ENCODE results near the gene IPPK. TPM values are rescaled to one million over a fixed set of nuclear protein-coding genes. Genes with fewer than 3 reads are reported as not detected.

Gene IPPK
- total and polyA plus RNA-seq, 9 donors = 6.2 to 9.2 (median 7.6) TPM

DNA sequence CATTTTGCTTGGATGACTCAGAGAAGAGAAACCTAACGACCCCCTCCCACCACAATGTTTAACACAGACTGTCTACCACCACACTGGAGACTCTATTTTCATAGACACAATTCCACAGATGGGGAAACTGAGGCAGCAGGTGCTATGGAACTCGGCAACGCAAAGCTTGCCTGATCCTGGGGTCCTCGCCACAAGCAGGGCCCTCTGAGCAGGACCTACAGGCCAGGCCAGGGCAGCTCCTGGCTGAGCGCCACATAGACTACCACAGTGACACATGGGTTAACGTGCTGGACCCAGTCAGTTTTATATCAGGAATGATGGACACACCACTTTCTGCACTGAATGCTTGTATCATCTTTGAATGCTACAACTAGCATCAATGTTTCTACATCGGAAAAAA, 11.8 kb downstream of the IPPK start:
- H3K4me1 ChIP-seq (ENCODE audit: control insufficient read depth, insufficient read depth, low read length) = peaks cover 4% of the 10 kb centered on the region
- H3K4me3 ChIP-seq (ENCODE audit: low read length) = no peak overlapping the region
- peaks cover 31% of the 10 kb centered on the region for H3K36me3 ChIP-seq (ENCODE audit: control insufficient read depth, insufficient read depth, low read length)
- H3K27ac ChIP-seq (ENCODE audit: low read length) = no peak overlapping the region
- WGBS (ENCODE audit: insufficient coverage) = 96% methylated on average over 4 of the region's 7 CpGs
- no peak for DNase-seq
- H3K9me3 ChIP-seq (replicated peaks; ENCODE audit: control insufficient read depth, low read depth, low read length) = no peaks in the 10 kb centered on the region
- no peaks in the 10 kb centered on the region for H3K27me3 ChIP-seq (ENCODE audit: control insufficient read depth, insufficient read depth, low read length)

DNA sequence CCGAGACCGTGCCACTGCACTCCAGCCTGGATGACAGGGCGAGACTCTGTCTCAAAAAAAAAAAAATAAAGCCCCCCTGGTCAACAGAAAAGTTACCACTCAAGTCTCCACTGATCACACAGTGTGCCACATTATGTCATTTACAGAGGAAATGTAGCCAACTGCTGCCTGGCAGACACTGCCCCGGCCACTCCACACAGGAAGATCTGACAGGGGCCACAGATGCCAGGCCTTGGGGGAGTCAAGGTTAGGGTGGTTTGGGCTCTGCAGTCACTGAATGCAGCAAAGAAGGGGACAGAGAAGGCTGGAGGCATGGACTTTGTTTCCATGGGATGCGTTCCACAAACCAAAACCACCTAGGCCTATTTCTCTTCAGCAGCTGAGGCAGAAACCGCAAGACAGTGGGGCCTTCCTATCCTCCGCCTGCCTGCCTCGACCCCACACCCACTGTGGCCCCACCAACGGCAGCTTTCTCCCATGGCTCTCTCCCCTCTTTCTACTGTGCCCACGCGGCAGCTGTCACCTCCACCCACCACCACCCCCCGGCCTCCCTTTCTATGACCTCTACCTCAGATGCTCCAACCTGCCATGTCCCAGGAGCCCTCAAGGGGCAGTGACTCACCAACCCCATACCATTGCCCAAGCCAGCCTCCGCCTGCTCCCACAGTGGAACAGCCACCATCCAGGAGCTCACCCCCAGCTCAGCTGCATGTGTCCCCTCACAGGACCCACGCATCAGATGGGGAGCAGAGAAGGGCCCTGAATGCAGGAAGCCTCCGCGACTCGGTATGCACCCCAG, 12.4 kb downstream of the IPPK start:
- Histone ChIP-seq H3K36me3 (ENCODE audit: control insufficient read depth, insufficient read depth, low read length) (peaks cover 35% of the 10 kb centered on the region), H3K27me3 (ENCODE audit: control insufficient read depth, insufficient read depth, low read length) (no peaks in the 10 kb centered on the region), H3K9me3 (replicated peaks; ENCODE audit: control insufficient read depth, low read depth, low read length) (no peaks in the 10 kb centered on the region), H3K4me3 (ENCODE audit: low read length) (no peak overlapping the region), H3K27ac (ENCODE audit: low read length) (no peak overlapping the region), H3K4me1 (ENCODE audit: control insufficient read depth, insufficient read depth, low read length) (peaks cover 4% of the 10 kb centered on the region)
- WGBS (ENCODE audit: insufficient coverage) = 88% methylated on average over 12 of the region's 17 CpGs
- DNase-seq = no peak

DNA sequence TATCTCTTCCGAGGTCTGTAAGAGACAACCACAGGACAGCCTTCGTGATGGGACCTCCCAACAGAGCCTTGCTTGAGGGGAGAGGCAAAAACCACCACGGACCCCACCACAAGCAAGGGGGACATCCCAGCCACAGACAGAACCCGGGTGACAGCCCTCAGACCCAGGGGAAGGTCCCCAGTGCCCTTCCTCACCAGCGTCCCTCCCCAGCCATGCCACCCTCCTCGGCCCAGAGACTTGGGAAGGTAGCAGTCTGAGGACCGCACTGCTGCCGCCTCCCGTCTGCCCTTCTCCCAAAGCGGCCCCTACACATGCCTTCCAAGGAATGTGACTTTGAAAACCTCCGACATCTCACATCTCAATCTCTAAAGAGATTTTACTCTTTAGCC, 13.4 kb downstream of the IPPK start:
- peaks cover 35% of the 10 kb centered on the region for H3K36me3 ChIP-seq (ENCODE audit: control insufficient read depth, insufficient read depth, low read length)
- no peak overlapping the region for H3K27ac ChIP-seq (ENCODE audit: low read length)
- no peak for DNase-seq
- peaks cover 4% of the 10 kb centered on the region for H3K4me1 ChIP-seq (ENCODE audit: control insufficient read depth, insufficient read depth, low read length)
- no peaks in the 10 kb centered on the region for H3K27me3 ChIP-seq (ENCODE audit: control insufficient read depth, insufficient read depth, low read length)
- H3K9me3 ChIP-seq (replicated peaks; ENCODE audit: control insufficient read depth, low read depth, low read length) = no peaks in the 10 kb centered on the region
- 94% methylated on average over 4 of the region's 11 CpGs for WGBS (ENCODE audit: insufficient coverage)
- no peak overlapping the region for H3K4me3 ChIP-seq (ENCODE audit: low read length)

DNA sequence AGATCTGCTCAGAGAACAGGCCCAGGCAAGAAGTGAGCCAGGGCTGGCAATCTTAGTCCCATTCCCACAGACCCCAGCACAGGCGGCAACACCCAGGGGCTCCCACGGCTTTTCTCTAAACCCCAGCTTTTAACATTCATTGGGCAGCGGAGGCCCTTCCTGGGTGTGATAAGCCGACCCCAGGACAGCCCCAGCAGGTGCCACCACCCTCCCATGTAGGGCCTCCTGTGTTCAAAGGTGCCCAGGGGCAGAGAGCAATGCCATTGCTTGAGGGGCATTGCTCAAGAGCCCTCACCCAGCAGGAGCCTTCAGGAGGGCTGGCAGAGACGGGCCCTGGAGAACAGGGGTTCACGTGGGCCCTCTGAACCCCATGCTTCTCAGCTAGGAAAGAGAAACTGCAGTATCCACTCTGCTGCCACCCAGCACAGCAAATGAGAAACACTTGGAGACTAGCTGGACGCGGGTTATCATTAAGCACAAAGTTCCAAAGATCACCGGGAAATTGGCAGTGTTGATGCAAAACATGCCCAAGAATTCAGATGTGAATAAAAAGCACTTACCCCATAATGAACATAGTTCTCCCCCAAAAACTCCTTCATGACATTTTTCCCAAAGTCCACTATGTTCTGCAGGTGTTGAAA, 13.9 kb downstream of the IPPK start:
- 94% methylated on average over 9 of the region's 9 CpGs for WGBS (ENCODE audit: insufficient coverage)
- no peak for DNase-seq
- Histone ChIP-seq H3K4me1 (ENCODE audit: control insufficient read depth, insufficient read depth, low read length) (peaks cover 4% of the 10 kb centered on the region), H3K9me3 (replicated peaks; ENCODE audit: control insufficient read depth, low read depth, low read length) (no peaks in the 10 kb centered on the region), H3K27ac (ENCODE audit: low read length) (no peak overlapping the region), H3K36me3 (ENCODE audit: control insufficient read depth, insufficient read depth, low read length) (peaks cover 37% of the 10 kb centered on the region), H3K27me3 (ENCODE audit: control insufficient read depth, insufficient read depth, low read length) (no peaks in the 10 kb centered on the region), H3K4me3 (ENCODE audit: low read length) (no peak overlapping the region)

DNA sequence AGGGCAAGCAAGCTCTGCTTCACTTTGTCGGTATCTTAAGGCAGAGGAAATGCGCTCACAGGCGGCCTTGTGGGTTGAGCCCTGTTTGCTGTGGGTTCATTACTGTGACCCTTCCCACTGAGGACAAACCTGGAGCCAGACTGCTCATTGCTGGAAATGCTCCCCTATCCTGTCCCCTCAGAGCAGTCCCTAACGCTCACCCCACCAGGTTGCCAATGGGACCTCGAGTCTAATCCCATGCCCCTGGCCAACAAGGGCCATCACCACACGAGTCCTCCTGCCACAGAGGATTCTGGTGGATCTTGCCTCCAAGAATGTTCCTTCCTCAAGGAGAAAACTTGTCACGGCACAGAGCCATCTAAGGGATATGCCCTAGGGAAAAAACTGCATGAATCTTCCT, 14.6 kb downstream of the IPPK start:
- Histone ChIP-seq H3K36me3 (ENCODE audit: control insufficient read depth, insufficient read depth, low read length) (peaks cover 40% of the 10 kb centered on the region), H3K27me3 (ENCODE audit: control insufficient read depth, insufficient read depth, low read length) (no peaks in the 10 kb centered on the region), H3K4me3 (ENCODE audit: low read length) (no peak overlapping the region), H3K4me1 (ENCODE audit: control insufficient read depth, insufficient read depth, low read length) (peaks cover 4% of the 10 kb centered on the region), H3K27ac (ENCODE audit: low read length) (no peak overlapping the region), H3K9me3 (replicated peaks; ENCODE audit: control insufficient read depth, low read depth, low read length) (no peaks in the 10 kb centered on the region)
- whole genome bisulfite sequencing (ENCODE audit: insufficient coverage) = 98% methylated on average over 6 of the region's 7 CpGs
- no peak for DNase-seq

DNA sequence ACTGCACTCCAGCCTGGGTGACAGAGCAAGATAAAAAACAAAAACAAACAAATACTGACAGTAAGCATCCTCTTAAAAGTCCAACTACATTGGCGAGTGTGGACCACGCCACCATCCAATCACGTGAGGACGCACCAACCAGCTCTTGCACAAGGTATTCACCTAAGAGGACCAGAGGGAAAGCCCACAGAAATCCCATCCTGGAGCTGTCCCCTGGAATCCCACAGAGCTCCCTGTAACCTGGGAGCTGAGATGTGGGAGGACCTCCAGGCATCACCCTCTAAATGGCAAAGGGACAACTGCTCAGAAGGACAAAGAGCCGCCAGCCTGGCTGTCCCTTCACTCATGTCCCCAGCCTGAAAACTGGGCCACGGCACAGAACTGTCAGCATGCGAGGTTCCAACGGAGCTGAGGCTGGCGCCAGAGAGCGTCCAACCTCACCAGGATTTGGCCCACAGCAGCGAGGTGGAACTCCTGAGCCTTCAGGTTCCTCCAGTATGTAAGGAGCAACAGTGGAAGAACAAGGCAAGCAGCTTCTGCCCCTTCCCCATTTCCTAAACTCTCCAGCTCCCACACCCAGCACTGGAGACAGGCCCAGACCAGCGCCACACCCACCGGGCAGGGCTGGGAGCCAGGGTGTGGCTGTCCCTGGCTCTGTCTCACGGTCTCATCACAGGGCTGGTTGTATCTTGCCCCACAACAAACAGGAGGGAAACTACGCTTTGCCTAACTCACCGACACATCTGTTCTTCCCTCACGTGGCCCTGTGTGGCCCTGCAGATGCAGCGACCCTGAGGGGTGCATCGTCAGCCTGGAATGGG, 15.2 kb downstream of the IPPK start:
- Histone ChIP-seq H3K4me3 (ENCODE audit: low read length) (no peak overlapping the region), H3K27ac (ENCODE audit: low read length) (no peak overlapping the region), H3K36me3 (ENCODE audit: control insufficient read depth, insufficient read depth, low read length) (peaks cover 41% of the 10 kb centered on the region), H3K9me3 (replicated peaks; ENCODE audit: control insufficient read depth, low read depth, low read length) (no peaks in the 10 kb centered on the region), H3K4me1 (ENCODE audit: control insufficient read depth, insufficient read depth, low read length) (peaks cover 4% of the 10 kb centered on the region), H3K27me3 (ENCODE audit: control insufficient read depth, insufficient read depth, low read length) (no peaks in the 10 kb centered on the region)
- 87% methylated on average over 14 of the region's 19 CpGs for WGBS (ENCODE audit: insufficient coverage)
- no peak for DNase-seq

DNA sequence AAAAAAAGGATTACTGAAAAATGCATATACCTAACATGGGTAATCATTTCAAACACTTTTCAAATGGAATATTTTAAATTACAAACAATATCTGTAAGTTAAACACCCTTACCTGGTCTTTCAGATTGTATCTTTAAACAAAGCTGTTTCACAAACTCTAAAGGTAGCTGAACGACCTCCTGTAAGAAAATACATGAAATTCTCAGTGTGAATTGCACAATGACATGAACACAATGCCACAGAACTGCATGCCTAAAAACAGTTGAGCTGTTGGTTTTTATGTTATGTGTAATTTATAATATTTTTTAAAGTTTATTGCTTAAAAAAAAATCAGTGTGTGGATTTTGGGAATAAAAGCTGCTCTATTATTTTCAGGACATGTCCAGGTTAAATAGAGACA, 17.5 kb downstream of the IPPK start:
- H3K9me3 ChIP-seq (replicated peaks; ENCODE audit: control insufficient read depth, low read depth, low read length) = no peaks in the 10 kb centered on the region
- H3K4me1 ChIP-seq (ENCODE audit: control insufficient read depth, insufficient read depth, low read length) = peaks cover 4% of the 10 kb centered on the region
- H3K27ac ChIP-seq (ENCODE audit: low read length) = no peak overlapping the region
- no peaks in the 10 kb centered on the region for H3K27me3 ChIP-seq (ENCODE audit: control insufficient read depth, insufficient read depth, low read length)
- no CpG with 5 or more reads among the region's 1 CpG for WGBS (ENCODE audit: insufficient coverage)
- no peak for DNase-seq
- peaks cover 55% of the 10 kb centered on the region for H3K36me3 ChIP-seq (ENCODE audit: control insufficient read depth, insufficient read depth, low read length)
- H3K4me3 ChIP-seq (ENCODE audit: low read length) = no peak overlapping the region

DNA sequence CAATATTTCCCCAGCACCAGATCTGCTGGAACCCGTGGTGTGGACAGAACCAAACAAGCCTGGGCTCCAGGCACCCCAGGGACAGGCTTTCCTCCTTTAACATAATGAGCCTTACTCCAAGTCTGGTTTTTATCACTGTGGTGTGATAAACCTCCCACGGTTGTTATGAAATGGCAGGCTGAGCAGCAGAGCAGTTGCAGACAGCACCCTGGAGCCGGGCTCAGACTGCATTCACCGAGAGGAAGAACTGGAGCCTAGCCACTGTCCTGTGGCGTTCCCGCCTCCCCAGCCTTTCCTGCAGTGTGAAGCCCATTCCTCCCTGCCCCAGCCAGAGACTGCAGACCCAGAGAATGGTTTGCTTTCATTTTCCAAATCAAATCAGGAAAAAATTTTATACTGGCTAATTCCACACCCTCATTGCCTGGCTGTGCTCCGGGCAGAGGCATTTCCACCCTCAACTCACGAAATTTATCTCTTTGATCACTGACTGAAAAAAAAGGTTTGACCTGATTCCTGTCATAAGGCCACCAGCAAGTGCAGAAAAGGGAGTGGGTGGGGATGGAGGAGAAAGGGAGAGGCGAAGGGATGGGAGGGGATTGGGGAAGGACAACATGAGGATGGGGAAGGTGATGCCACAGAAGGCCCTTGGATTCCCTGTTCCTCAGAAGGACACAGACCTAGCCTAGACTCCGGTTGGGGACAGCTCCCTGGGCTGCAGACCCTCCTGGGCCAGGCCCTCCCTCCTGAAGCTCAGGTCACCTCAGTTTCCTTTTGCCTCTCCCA, 18.9 kb downstream of the IPPK start:
- DNase-seq = no peak
- H3K36me3 ChIP-seq (ENCODE audit: control insufficient read depth, insufficient read depth, low read length) = peaks cover 52% of the 10 kb centered on the region

DNA sequence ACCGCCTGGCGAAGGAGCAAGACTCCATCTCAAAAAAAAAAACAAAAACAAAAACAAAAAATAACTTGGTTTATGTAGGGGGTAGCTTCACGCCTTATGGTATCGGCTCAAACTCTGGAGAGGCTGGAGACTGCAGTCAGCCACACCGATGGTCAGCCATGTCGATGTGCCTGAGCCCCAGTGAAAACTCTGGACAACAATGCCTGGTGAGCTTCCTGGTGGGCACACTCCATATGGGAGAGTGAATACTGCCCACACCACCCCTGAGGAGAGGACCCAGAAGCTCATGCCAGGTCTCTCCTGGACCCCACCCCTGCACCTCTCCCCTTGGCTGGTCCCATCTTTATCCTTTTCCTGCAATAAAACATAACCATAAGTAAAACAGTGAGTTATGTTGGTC, 19.6 kb downstream of the IPPK start:
- DNase-seq = no peak
- H3K27me3 ChIP-seq (ENCODE audit: control insufficient read depth, insufficient read depth, low read length) = no peaks in the 10 kb centered on the region
- no peak overlapping the region for H3K4me3 ChIP-seq (ENCODE audit: low read length)
- H3K27ac ChIP-seq (ENCODE audit: low read length) = no peak overlapping the region
- WGBS (ENCODE audit: insufficient coverage) = 98% methylated on average over 4 of the region's 6 CpGs
- H3K36me3 ChIP-seq (ENCODE audit: control insufficient read depth, insufficient read depth, low read length) = peaks cover 45% of the 10 kb centered on the region
- H3K9me3 ChIP-seq (replicated peaks; ENCODE audit: control insufficient read depth, low read depth, low read length) = no peaks in the 10 kb centered on the region
- H3K4me1 ChIP-seq (ENCODE audit: control insufficient read depth, insufficient read depth, low read length) = peaks cover 2% of the 10 kb centered on the region

More for the DNA sequence above, 18.9 kb downstream of the IPPK start:
- WGBS (ENCODE audit: insufficient coverage) = 67% methylated on average over 5 of the region's 10 CpGs
- Histone ChIP-seq H3K27ac (ENCODE audit: low read length) (no peak overlapping the region), H3K9me3 (replicated peaks; ENCODE audit: control insufficient read depth, low read depth, low read length) (no peaks in the 10 kb centered on the region), H3K4me3 (ENCODE audit: low read length) (no peak overlapping the region), H3K4me1 (ENCODE audit: control insufficient read depth, insufficient read depth, low read length) (peaks cover 4% of the 10 kb centered on the region), H3K27me3 (ENCODE audit: control insufficient read depth, insufficient read depth, low read length) (no peaks in the 10 kb centered on the region)
